Ishikawa (cell line): ENCODE results near the gene CAMK2D.

ENCODE experiments used
- CEBPB ChIP-seq: IDR thresholded peaks from 2 replicates; pipeline ENCODE4 v1.6.1; 2012
- CREB1 ChIP-seq: IDR thresholded peaks from 2 replicates; pipeline ENCODE4 v1.6.1; 2012; ENCODE audit warnings: low read depth
- EGR1 ChIP-seq: IDR thresholded peaks from 2 replicates; pipeline ENCODE4 v1.6.1; 2012
- EP300 ChIP-seq: IDR thresholded peaks from 2 replicates; pipeline ENCODE4 v1.6.1; 2012; ENCODE audit warnings: borderline replicate concordance
- FOXM1 ChIP-seq: IDR thresholded peaks from 2 replicates; pipeline ENCODE4 v1.6.1; 2012; ENCODE audit warnings: low read depth, borderline replicate concordance
- MAX ChIP-seq: IDR thresholded peaks from 2 replicates; pipeline ENCODE4 v1.6.1; 2012
- NFIC ChIP-seq: IDR thresholded peaks from 2 replicates; pipeline ENCODE4 v1.6.1; 2012
- RAD21 ChIP-seq: IDR thresholded peaks from 2 replicates; pipeline ENCODE4 v1.6.1; 2012; ENCODE audit warnings: low read depth
- TAF1 ChIP-seq: IDR thresholded peaks from 2 replicates; pipeline ENCODE4 v1.6.1; 2012; ENCODE audit warnings: low read depth, mild to moderate bottlenecking
- TCF12 ChIP-seq: IDR thresholded peaks from 2 replicates; pipeline ENCODE4 v1.6.1; 2012; ENCODE audit warnings: low read depth
- TEAD4 ChIP-seq: IDR thresholded peaks from 2 replicates; pipeline ENCODE4 v1.6.1; 2012
- YY1 ChIP-seq: IDR thresholded peaks from 2 replicates; pipeline ENCODE4 v1.6.1; 2012; ENCODE audit warnings: low read depth
- ZBTB7A ChIP-seq: IDR thresholded peaks from 2 replicates; pipeline ENCODE4 v1.6.1; 2012; ENCODE audit warnings: low read depth
- TF ChIP-seq, protein P1 (sequence below): IDR thresholded peaks from 2 replicates; pipeline ENCODE4 v1.6.1; 2012
- TF ChIP-seq, protein P2 (sequence below): IDR thresholded peaks from 2 replicates; pipeline ENCODE4 v1.6.1; 2012; ENCODE audit warnings: low read depth, mild to moderate bottlenecking

The CAMK2D gene

DNA sequence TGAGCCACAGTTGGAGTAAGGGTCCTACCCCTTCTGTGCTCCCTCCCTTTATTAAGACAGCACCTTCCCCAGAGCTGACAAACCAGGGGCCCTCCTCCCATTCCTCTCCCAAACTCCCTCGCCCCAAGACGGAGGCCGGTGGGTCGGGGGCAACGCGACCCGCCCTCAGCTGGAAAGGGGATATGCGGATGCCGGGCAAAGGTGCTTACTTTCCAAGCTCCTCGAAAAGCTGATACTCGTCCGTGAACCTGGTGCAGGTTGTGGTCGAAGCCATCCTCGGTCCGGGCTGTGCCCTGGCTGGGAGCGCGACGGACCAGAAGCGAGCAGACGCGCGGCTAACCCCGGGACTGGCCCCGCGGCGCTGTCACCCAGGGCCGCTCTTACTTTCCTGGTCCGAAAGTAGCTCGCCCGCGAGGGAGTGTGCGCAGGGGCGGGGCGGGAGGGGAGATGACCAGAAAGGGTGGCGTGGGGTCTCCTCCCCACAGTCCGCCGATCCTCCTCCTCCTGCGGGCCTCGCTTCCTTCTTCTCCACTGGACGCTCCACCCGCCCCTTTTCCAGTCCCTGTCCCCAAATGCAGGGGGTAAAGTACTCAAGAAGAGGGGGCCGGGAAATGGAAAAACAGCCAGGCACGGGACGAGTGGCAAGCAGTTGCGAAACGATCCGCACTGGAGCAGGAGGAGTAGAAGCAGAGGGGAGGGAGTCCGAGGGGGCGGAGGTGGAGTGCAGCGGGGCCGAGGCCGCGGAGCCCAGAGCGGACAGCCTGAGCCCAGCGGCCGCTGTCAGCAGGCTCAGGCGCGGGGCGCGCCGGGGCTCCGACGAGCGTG lies 531 bp downstream of the CAMK2D start:
- TF ChIP-seq EP300, result no peak
- 0 out of 2 replicates have a peak, but pooled peaks have one; percentile 9 for TF ChIP-seq YY1
- TF ChIP-seq CEBPB, result peak; percentile 91
- TF ChIP-seq MAX, result no peak
- TF ChIP-seq ZBTB7A, result peak; percentile 78

DNA sequence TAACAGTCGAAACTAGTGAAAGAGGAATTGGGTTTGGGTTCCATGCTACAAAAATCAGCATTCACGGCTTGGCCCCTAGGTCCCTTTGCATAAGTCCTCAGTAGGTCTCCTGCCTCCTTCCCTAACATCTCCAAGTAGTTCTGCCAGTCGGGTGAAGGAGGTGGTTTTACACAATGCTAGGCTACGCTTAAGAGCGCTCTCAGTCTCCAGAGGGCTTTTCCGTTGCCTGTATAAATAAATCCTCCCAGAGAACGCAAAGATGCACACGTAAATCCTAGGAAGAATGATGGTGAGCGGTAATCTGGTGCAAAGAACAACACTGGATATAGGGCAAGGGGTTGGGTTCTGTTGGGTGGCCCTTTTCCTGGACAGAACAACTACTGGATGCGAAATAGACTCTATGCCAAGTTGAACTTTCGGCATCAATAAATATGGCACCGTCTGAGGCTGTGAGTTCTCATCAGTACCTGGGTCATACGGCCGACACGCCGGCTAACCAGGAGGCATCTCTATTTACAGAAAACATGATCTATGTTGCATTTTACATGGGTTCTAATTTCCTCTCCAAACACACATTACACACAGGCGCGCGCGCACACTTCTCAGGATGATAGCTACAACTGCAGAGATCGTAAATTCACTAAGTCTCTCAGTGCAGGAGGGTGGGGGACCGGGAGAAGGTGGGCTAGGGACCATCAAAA lies 1.3 kb downstream of the CAMK2D start:
- TF ChIP-seq RAD21, result no peak
- TF ChIP-seq MAX, result no peak
- TF ChIP-seq EGR1, result no peak
- no peak for TF ChIP-seq YY1
- no peak for TF ChIP-seq CREB1
- no peak for TF ChIP-seq FOXM1
- no peak for TF ChIP-seq NFIC
- TF ChIP-seq, protein P1, sequence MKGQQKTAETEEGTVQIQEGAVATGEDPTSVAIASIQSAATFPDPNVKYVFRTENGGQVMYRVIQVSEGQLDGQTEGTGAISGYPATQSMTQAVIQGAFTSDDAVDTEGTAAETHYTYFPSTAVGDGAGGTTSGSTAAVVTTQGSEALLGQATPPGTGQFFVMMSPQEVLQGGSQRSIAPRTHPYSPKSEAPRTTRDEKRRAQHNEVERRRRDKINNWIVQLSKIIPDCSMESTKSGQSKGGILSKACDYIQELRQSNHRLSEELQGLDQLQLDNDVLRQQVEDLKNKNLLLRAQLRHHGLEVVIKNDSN, result no peak
- no peak for TF ChIP-seq ZBTB7A
- TF ChIP-seq TAF1, result no peak
- TF ChIP-seq EP300, result no peak
- no peak for TF ChIP-seq CEBPB
- TF ChIP-seq, protein P2, sequence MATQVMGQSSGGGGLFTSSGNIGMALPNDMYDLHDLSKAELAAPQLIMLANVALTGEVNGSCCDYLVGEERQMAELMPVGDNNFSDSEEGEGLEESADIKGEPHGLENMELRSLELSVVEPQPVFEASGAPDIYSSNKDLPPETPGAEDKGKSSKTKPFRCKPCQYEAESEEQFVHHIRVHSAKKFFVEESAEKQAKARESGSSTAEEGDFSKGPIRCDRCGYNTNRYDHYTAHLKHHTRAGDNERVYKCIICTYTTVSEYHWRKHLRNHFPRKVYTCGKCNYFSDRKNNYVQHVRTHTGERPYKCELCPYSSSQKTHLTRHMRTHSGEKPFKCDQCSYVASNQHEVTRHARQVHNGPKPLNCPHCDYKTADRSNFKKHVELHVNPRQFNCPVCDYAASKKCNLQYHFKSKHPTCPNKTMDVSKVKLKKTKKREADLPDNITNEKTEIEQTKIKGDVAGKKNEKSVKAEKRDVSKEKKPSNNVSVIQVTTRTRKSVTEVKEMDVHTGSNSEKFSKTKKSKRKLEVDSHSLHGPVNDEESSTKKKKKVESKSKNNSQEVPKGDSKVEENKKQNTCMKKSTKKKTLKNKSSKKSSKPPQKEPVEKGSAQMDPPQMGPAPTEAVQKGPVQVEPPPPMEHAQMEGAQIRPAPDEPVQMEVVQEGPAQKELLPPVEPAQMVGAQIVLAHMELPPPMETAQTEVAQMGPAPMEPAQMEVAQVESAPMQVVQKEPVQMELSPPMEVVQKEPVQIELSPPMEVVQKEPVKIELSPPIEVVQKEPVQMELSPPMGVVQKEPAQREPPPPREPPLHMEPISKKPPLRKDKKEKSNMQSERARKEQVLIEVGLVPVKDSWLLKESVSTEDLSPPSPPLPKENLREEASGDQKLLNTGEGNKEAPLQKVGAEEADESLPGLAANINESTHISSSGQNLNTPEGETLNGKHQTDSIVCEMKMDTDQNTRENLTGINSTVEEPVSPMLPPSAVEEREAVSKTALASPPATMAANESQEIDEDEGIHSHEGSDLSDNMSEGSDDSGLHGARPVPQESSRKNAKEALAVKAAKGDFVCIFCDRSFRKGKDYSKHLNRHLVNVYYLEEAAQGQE, result no peak
- no peak for TF ChIP-seq TCF12
- TF ChIP-seq TEAD4, result no peak

DNA sequence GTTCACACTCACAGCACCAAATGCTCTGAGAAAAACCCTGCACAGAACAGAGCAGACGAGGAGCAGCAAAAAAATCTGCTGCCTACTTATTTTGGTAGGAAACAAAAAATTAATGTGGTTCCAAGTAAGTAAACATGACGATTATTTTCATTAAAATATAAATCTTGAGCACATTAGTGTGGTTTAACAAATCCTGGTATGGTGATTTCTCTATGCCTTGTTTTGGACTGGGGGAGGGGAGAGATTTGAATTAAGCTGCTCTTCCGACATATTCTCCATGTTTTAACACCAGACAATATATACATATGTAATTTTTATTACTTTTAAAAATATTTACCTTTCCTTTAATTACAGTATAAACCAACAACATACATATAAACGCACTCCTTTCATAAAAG lies 1.8 kb downstream of the CAMK2D start:
- TF ChIP-seq, protein P2, result no peak
- TF ChIP-seq FOXM1 (no peak), ZBTB7A (no peak), NFIC (no peak), CREB1 (no peak), TEAD4 (no peak), EP300 (no peak), MAX (no peak), TCF12 (no peak), CEBPB (no peak), RAD21 (no peak), TAF1 (no peak), YY1 (no peak)
- TF ChIP-seq, protein P1, result no peak

GRCh38 chr4:113758372-113758771 lies 3.2 kb downstream of the CAMK2D start:
- TF ChIP-seq, protein P2, result no peak
- TF ChIP-seq TEAD4, result no peak
- TF ChIP-seq CEBPB, result no peak
- TF ChIP-seq FOXM1, result no peak
- TF ChIP-seq, protein P1, result no peak
- TF ChIP-seq TAF1, result no peak
- TF ChIP-seq TCF12, result no peak
- TF ChIP-seq RAD21, result no peak
- TF ChIP-seq CREB1, result no peak
- no peak for TF ChIP-seq YY1
- no peak for TF ChIP-seq MAX
- no peak for TF ChIP-seq EP300
- TF ChIP-seq ZBTB7A, result no peak
- TF ChIP-seq NFIC, result no peak
- no peak for TF ChIP-seq EGR1
